KMS-11 (cell line): ENCODE data around the gene CC2D1A.
A peak's percentile ranks its signal among the peaks of the same experiment; 100 is the strongest.

ENCODE experiments used
- H2AFZ ChIP-seq: fragments of 200-600 bp; sonication (generic); 2 replicates; pipeline ENCODE4 v1.6.1; 2016; ENCODE audit warnings: antibody characterized with exemption, mixed run types, low read depth
- H3K27ac ChIP-seq: fragments of 200-600 bp; sonication (generic); 2 replicates; pipeline ENCODE4 v1.6.1; 2016; ENCODE audit warnings: mild to moderate bottlenecking, mixed run types
- H3K27me3 ChIP-seq: fragments of 200-600 bp; sonication (generic); 2 replicates; pipeline ENCODE4 v1.6.1; 2017; ENCODE audit warnings: mild to moderate bottlenecking, low read depth, mixed run types, moderate library complexity; ENCODE audit not compliant: insufficient read depth
- H3K36me3 ChIP-seq: fragments of 200-600 bp; sonication (generic); 2 replicates; pipeline ENCODE4 v1.6.1; 2017; ENCODE audit warnings: mild to moderate bottlenecking, mixed run types; ENCODE audit not compliant: insufficient read depth
- H3K4me1 ChIP-seq: fragments of 200-600 bp; sonication (generic); 2 replicates; pipeline ENCODE4 v1.6.1; 2016; ENCODE audit warnings: mild to moderate bottlenecking, low read depth, mixed run types; ENCODE audit not compliant: poor library complexity, severe bottlenecking
- H3K4me2 ChIP-seq: fragments of 200-600 bp; sonication (generic); 2 replicates; pipeline ENCODE4 v1.7.0; 2016; ENCODE audit warnings: mild to moderate bottlenecking, mixed run types
- H3K4me3 ChIP-seq: fragments of 200-600 bp; sonication (generic); IDR thresholded peaks from 2 replicates; pipeline ENCODE4 v1.6.1; 2017; ENCODE audit warnings: low read depth, low read length, mixed read lengths; ENCODE audit not compliant: insufficient read depth
- H3K79me2 ChIP-seq: fragments of 200-600 bp; sonication (generic); 2 replicates; pipeline ENCODE4 v1.6.1; 2016; ENCODE audit warnings: low read depth, mixed run types; ENCODE audit not compliant: insufficient read depth
- H3K9ac ChIP-seq: fragments of 200-600 bp; sonication (generic); 2 replicates; pipeline ENCODE4 v1.6.1; 2016; ENCODE audit warnings: mild to moderate bottlenecking, mixed run types
- H4K20me1 ChIP-seq: fragments of 200-600 bp; sonication (generic); 2 replicates; pipeline ENCODE4 v1.6.1; 2016; ENCODE audit warnings: mild to moderate bottlenecking, mixed run types; ENCODE audit not compliant: insufficient read depth
- CTCF ChIP-seq: fragments of 200-600 bp; sonication (generic); conservative IDR thresholded peaks from 2 replicates; pipeline ENCODE4 v1.6.1; 2017; ENCODE audit warnings: low read depth, mild to moderate bottlenecking, antibody characterized with exemption, low read length, moderate library complexity, mixed read lengths

Gene CC2D1A

GRCh38 chr19:13875824-13876223 is 30.2 kb upstream of the CC2D1A start:
- no peaks in the 10 kb centered on the region for H3K36me3 ChIP-seq
- H3K9ac ChIP-seq, result no peak overlapping the region
- H3K79me2 ChIP-seq, result no peaks in the 10 kb centered on the region
- H3K27ac ChIP-seq, result no peak overlapping the region
- no peaks in the 10 kb centered on the region for H4K20me1 ChIP-seq
- H3K4me2 ChIP-seq, result no peak overlapping the region
- H3K4me3 ChIP-seq, result no peak overlapping the region
- peaks cover 21% of the 10 kb centered on the region; the same call in 1 of the 2 replicates for H3K27me3 ChIP-seq
- TF ChIP-seq CTCF, result no peak
- H3K4me1 ChIP-seq, result peaks cover 6% of the 10 kb centered on the region
- H2AFZ ChIP-seq, result no peak overlapping the region

GRCh38 chr19:13876834-13877233 is 29.2 kb upstream of the CC2D1A start, which contains the start of gene NANOS3:
Gene NANOS3, plus strand, starts transcription at chr19:13877134. Its CDS starts 115 bp downstream, at chr19:13877249.
- no peaks in the 10 kb centered on the region for H3K79me2 ChIP-seq
- H3K9ac ChIP-seq, result no peak within 1 kb of the TSS
- H3K27me3 ChIP-seq, result peaks cover 21% of the 10 kb centered on the region; the same call in 1 of the 2 replicates
- H3K36me3 ChIP-seq, result no peaks in the 10 kb centered on the region
- no peaks in the 10 kb centered on the region for H4K20me1 ChIP-seq
- H3K27ac ChIP-seq, result no peak within 1 kb of the TSS
- H3K4me2 ChIP-seq, result no peak within 1 kb of the TSS
- H3K4me3 ChIP-seq, result no peak within 1 kb of the TSS
- H2AFZ ChIP-seq, result no peak within 1 kb of the TSS
- H3K4me1 ChIP-seq, result peaks cover 16% of the 10 kb centered on the region
- no peak for TF ChIP-seq CTCF

- Histone ChIP-seq H3K36me3 (no peaks in the 10 kb centered on the region), H3K4me2 (no peak overlapping the region), H3K4me3 (no peak overlapping the region), H3K79me2 (no peaks in the 10 kb centered on the region), H3K4me1 (peaks cover 16% of the 10 kb centered on the region), H3K9ac (no peak overlapping the region), H3K27ac (no peak overlapping the region), H4K20me1 (no peaks in the 10 kb centered on the region), H3K27me3 (peaks cover 21% of the 10 kb centered on the region; the same call in 1 of the 2 replicates), H2AFZ (no peak overlapping the region)
- no peak for TF ChIP-seq CTCF
These were observed 28.7 kb upstream of the CC2D1A start for GRCh38 chr19:13877303-13877702.

- Histone ChIP-seq H3K27me3 (peaks cover 14% of the 10 kb centered on the region; the same call in 1 of the 2 replicates), H3K4me1 (peaks cover 33% of the 10 kb centered on the region), H3K4me3 (no peak overlapping the region), H3K27ac (peak overlapping the region; percentile 74), H2AFZ (peak overlapping the region; percentile 92), H3K36me3 (no peaks in the 10 kb centered on the region), H3K9ac (peak overlapping the region; percentile 86), H4K20me1 (no peaks in the 10 kb centered on the region), H3K4me2 (peak overlapping the region; percentile 97), H3K79me2 (no peaks in the 10 kb centered on the region)
- TF ChIP-seq CTCF, result peak; percentile 85
These were observed 25.6 kb upstream of the CC2D1A start for GRCh38 chr19:13880059-13881043.
